PFSK-1 (cell line): ENCODE results near the gene RRP9. TPM values are rescaled to one million over a fixed set of nuclear protein-coding genes. Genes with fewer than 3 reads are reported as not detected.
A peak's percentile ranks its signal among the peaks of the same experiment; 100 is the strongest.

ENCODE experiments used
- FOXP2 ChIP-seq: optimal IDR thresholded peaks from 2 replicates; pipeline ENCODE3; 2011; ENCODE audit warnings: borderline replicate concordance, control low read depth, inconsistent platforms; ENCODE audit not compliant: insufficient read depth; ENCODE audit errors: extremely low read length, extremely low read depth
- POLR2AphosphoS5 ChIP-seq: IDR thresholded peaks from 2 replicates; pipeline ENCODE4 v1.6.1; 2012; ENCODE audit warnings: low read depth, mild to moderate bottlenecking, control low read depth, low read length, moderate library complexity
- SIN3A ChIP-seq: IDR thresholded peaks from 2 replicates; pipeline ENCODE4 v1.6.1; 2012; ENCODE audit warnings: mild to moderate bottlenecking, low read length, moderate library complexity, borderline replicate concordance; ENCODE audit not compliant: insufficient read depth
- TAF1 ChIP-seq: IDR thresholded peaks from 2 replicates; pipeline ENCODE4 v1.6.1; 2012; ENCODE audit warnings: low read length, control low read depth, borderline replicate concordance; ENCODE audit not compliant: insufficient read depth
- polyA plus RNA-seq: library from polyadenylated mRNA; unstranded; fragments of >200 nt; gene quantifications from one replicate; pipeline ENCODE4 v1.2.1, GENCODE V29; 2012; ENCODE audit warnings: low read depth, missing spikeins; ENCODE audit not compliant: insufficient read length
- TF ChIP-seq, protein P1 (sequence below), 2 experiments: IDR thresholded peaks; 2 replicates each; pipeline versions ENCODE4 v1.6.1 to v1.8.0; 2011 to 2012; ENCODE audit warnings: low read depth in 2 of 2, low read length in 2 of 2, control low read depth in 1 of 2, inconsistent platforms in 1 of 2, mild to moderate bottlenecking in 1 of 2, moderate library complexity in 1 of 2; ENCODE audit not compliant: insufficient read depth in 1 of 2

The RRP9 gene, protein sequence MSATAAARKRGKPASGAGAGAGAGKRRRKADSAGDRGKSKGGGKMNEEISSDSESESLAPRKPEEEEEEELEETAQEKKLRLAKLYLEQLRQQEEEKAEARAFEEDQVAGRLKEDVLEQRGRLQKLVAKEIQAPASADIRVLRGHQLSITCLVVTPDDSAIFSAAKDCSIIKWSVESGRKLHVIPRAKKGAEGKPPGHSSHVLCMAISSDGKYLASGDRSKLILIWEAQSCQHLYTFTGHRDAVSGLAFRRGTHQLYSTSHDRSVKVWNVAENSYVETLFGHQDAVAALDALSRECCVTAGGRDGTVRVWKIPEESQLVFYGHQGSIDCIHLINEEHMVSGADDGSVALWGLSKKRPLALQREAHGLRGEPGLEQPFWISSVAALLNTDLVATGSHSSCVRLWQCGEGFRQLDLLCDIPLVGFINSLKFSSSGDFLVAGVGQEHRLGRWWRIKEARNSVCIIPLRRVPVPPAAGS
- polyA plus RNA-seq, result 57.5 TPM

- TF ChIP-seq POLR2AphosphoS5, result peak; percentile 66; the same call in 1 of the 2 replicates
- TF ChIP-seq SIN3A, result peak; percentile 67; the same call in 1 of the 2 replicates
- TF ChIP-seq FOXP2, result no peak
- TF ChIP-seq, protein P1, sequence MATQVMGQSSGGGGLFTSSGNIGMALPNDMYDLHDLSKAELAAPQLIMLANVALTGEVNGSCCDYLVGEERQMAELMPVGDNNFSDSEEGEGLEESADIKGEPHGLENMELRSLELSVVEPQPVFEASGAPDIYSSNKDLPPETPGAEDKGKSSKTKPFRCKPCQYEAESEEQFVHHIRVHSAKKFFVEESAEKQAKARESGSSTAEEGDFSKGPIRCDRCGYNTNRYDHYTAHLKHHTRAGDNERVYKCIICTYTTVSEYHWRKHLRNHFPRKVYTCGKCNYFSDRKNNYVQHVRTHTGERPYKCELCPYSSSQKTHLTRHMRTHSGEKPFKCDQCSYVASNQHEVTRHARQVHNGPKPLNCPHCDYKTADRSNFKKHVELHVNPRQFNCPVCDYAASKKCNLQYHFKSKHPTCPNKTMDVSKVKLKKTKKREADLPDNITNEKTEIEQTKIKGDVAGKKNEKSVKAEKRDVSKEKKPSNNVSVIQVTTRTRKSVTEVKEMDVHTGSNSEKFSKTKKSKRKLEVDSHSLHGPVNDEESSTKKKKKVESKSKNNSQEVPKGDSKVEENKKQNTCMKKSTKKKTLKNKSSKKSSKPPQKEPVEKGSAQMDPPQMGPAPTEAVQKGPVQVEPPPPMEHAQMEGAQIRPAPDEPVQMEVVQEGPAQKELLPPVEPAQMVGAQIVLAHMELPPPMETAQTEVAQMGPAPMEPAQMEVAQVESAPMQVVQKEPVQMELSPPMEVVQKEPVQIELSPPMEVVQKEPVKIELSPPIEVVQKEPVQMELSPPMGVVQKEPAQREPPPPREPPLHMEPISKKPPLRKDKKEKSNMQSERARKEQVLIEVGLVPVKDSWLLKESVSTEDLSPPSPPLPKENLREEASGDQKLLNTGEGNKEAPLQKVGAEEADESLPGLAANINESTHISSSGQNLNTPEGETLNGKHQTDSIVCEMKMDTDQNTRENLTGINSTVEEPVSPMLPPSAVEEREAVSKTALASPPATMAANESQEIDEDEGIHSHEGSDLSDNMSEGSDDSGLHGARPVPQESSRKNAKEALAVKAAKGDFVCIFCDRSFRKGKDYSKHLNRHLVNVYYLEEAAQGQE (IDR thresholded peaks at IDR 0.05; ENCODE audit: insufficient read depth in 1 of 2, low read depth in 2 of 2, low read length in 2 of 2), result peak in 1 of 2 experiments; percentile 37; a peak in 1 of 4 replicates
- TF ChIP-seq TAF1, result no peak
Measured at GRCh38 chr3:51941798-51942602, at the start of gene RRP9, which contains the start of gene PARP3. Gene RRP9 (minus strand): TSS chr3:51941904. CDS start chr3:51941867, 37 bp downstream. Gene PARP3 (plus strand): TSS chr3:51942363. CDS start chr3:51943356, 993 bp downstream.

DNA sequence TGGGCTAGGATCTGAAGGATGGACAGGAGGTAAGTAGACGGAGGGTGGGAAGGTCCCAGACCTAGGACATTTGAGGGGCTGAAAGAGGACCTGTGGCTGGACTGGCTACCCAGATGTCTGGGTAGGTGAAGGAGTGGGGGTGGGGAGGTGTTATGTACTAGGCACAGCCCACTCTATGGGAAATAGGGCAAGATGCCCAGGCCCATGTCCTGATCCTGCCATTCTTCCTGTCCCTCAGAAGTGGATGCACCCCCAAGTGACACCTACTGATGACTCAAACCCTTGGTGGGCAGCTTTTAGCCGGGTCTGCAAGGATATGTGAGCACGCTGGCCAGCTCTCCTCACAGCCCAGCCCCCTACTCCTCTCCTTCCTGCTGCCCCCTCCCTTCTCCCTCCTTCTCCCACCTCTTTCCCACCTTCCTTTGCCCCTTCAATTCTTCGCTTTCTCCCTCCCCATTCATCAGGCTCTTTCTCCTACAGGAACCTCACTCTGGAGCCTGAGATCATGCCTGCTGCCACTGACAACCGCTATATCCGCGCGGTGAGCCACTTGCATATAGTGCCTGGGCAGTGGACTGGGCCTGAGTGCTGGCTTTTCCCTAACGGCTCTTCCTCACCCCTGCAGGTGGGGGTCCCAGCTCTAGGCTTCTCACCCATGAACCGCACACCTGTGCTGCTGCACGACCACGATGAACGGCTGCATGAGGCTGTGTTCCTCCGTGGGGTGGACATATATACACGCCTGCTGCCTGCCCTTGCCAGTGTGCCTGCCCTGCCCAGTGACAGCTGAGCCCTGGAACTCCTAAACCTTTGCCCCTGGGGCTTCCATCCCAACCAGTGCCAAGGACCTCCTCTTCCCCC lies 46.8 kb upstream of the RRP9 start:
- no peak for TF ChIP-seq TAF1
- TF ChIP-seq SIN3A, result no peak
- TF ChIP-seq, protein P1 (IDR thresholded peaks at IDR 0.05; ENCODE audit: insufficient read depth in 1 of 2, low read depth in 2 of 2, low read length in 2 of 2), result no peak
- no peak for TF ChIP-seq FOXP2
- no peak for TF ChIP-seq POLR2AphosphoS5

GRCh38 chr3:51987568-51987967 lies 45.9 kb upstream of the RRP9 start:
- no peak for TF ChIP-seq POLR2AphosphoS5
- TF ChIP-seq, protein P1 (IDR thresholded peaks at IDR 0.05; ENCODE audit: insufficient read depth in 1 of 2, low read depth in 2 of 2, low read length in 2 of 2), result no peak
- TF ChIP-seq FOXP2, result no peak
- TF ChIP-seq TAF1, result no peak
- TF ChIP-seq SIN3A, result no peak

- TF ChIP-seq FOXP2, result no peak
- TF ChIP-seq, protein P1 (IDR thresholded peaks at IDR 0.05; ENCODE audit: insufficient read depth in 1 of 2, low read depth in 2 of 2, low read length in 2 of 2), result no peak
- TF ChIP-seq SIN3A, result no peak
- TF ChIP-seq POLR2AphosphoS5, result no peak
- TF ChIP-seq TAF1, result no peak
Measured at GRCh38 chr3:51986010-51986947, 44.6 kb upstream of the RRP9 start.
